Neural cell (in vitro differentiated cells): ENCODE data around the gene SCGB2B2. TPM values are rescaled to one million over a fixed set of nuclear protein-coding genes. Genes with fewer than 3 reads are reported as not detected.

Experiments used
- H2AFZ ChIP-seq: fragments of 200-600, 300-800 bp; sonication (generic), shearing (Covaris generic); 2 replicates; pipeline ENCODE4 v1.6.0; 2014; ENCODE audit warnings: low read depth, mild to moderate bottlenecking, antibody characterized with exemption, low read length, moderate library complexity
- H3F3A ChIP-seq: fragments of 200-600 bp; shearing (Covaris generic); 2 replicates; pipeline ENCODE4 v1.6.1; 2016; ENCODE audit warnings: mild to moderate bottlenecking, moderate library complexity, mixed read lengths, antibody characterized with exemption, low read length; ENCODE audit not compliant: insufficient read depth, poor library complexity, severe bottlenecking
- H3K27ac ChIP-seq: fragments of 200-600, 300-800 bp; sonication (generic), shearing (Covaris generic); 2 replicates; pipeline ENCODE4 v1.5.1; 2014; ENCODE audit warnings: mild to moderate bottlenecking, low read length, moderate library complexity
- H3K27me3 ChIP-seq: fragments of 300-800, 200-600 bp; sonication (generic), shearing (Covaris generic); 2 replicates; pipeline ENCODE4 v1.6.0; 2014; ENCODE audit warnings: mild to moderate bottlenecking, low read depth, low read length, moderate library complexity; ENCODE audit not compliant: insufficient read depth
- H3K36me3 ChIP-seq: fragments of 300-800, 200-600 bp; sonication (generic), shearing (Covaris generic); 2 replicates; pipeline ENCODE4 v1.5.1; 2014; ENCODE audit warnings: mild to moderate bottlenecking, antibody characterized with exemption, low read length, moderate library complexity; ENCODE audit not compliant: insufficient read depth
- H3K4me2 ChIP-seq: fragments of 300-800, 200-600 bp; sonication (generic), shearing (Covaris generic); 2 replicates; pipeline ENCODE4 v1.6.0; 2014; ENCODE audit warnings: mild to moderate bottlenecking, low read length
- H3K4me3 ChIP-seq: fragments of 300-800, 200-600 bp; sonication (generic), shearing (Covaris generic); 2 replicates; pipeline ENCODE4 v1.5.1; 2014; ENCODE audit warnings: mild to moderate bottlenecking, low read length, moderate library complexity
- H3K79me2 ChIP-seq: fragments of 200-600 bp; shearing (Covaris generic); replicated peaks from 2 replicates; pipeline ENCODE4 v1.6.0; 2014; ENCODE audit warnings: mild to moderate bottlenecking, low read length, moderate library complexity; ENCODE audit not compliant: insufficient read depth
- H3K9ac ChIP-seq: fragments of 300-800, 200-600 bp; sonication (generic), shearing (Covaris generic); 2 replicates; pipeline ENCODE4 v1.6.1; 2016; ENCODE audit warnings: mild to moderate bottlenecking, low read length, mixed read lengths
- H3K9me2 ChIP-seq: fragments of 200-600 bp; shearing (Covaris generic); 2 replicates; pipeline ENCODE4 v1.6.1; 2016; ENCODE audit warnings: mild to moderate bottlenecking, low read length, mixed read lengths; ENCODE audit not compliant: insufficient read depth
- H3K9me3 ChIP-seq: fragments of 200-600, 300-800 bp; sonication (generic), shearing (Covaris generic); 2 replicates; pipeline ENCODE4 v1.6.1; 2016; ENCODE audit warnings: mild to moderate bottlenecking, mixed run types, low read length, moderate library complexity, mixed read lengths
- H4K20me1 ChIP-seq: fragments of 200-600 bp; shearing (Covaris generic); 2 replicates; pipeline ENCODE4 v1.6.1; 2016; ENCODE audit warnings: mild to moderate bottlenecking, mixed run types; ENCODE audit not compliant: insufficient read depth
- EP300 ChIP-seq: fragments of 450-650 bp; conservative IDR thresholded peaks from 2 replicates; pipeline ENCODE4 v1.6.1; 2014; ENCODE audit warnings: antibody characterized with exemption, mild to moderate bottlenecking, moderate library complexity; ENCODE audit not compliant: poor library complexity, severe bottlenecking
- EZH2 ChIP-seq: fragments of 200-600, 300-800 bp; shearing (Covaris generic), sonication (generic); IDR thresholded peaks from 2 replicates; pipeline ENCODE4 v1.6.1; 2014; ENCODE audit warnings: antibody characterized with exemption, low read length, borderline replicate concordance, mild to moderate bottlenecking; ENCODE audit not compliant: insufficient read depth, poor library complexity, severe bottlenecking
- MXI1 ChIP-seq: fragments of 450-650 bp; conservative IDR thresholded peaks from 2 replicates; pipeline ENCODE4 v1.6.1; 2014; ENCODE audit warnings: antibody characterized with exemption, mild to moderate bottlenecking; ENCODE audit not compliant: poor library complexity, severe bottlenecking
- POLR2AphosphoS5 ChIP-seq: IDR thresholded peaks from 2 replicates; pipeline ENCODE4 v1.6.1; 2012
- RAD21 ChIP-seq: fragments of 450-650 bp; conservative IDR thresholded peaks from 2 replicates; pipeline ENCODE4 v1.6.1; 2014; ENCODE audit warnings: antibody characterized with exemption, mild to moderate bottlenecking, moderate library complexity
- SMC3 ChIP-seq: fragments of 450-650 bp; conservative IDR thresholded peaks from 2 replicates; pipeline ENCODE4 v1.6.1; 2014; ENCODE audit warnings: antibody characterized with exemption, mild to moderate bottlenecking, moderate library complexity; ENCODE audit not compliant: poor library complexity
- TAF1 ChIP-seq: IDR thresholded peaks from 2 replicates; pipeline ENCODE4 v1.6.1; 2012; ENCODE audit warnings: low read depth
- polyA plus RNA-seq: library from polyadenylated mRNA; depleted of rRNA; stranded (reverse); fragments of >200 nt; gene quantifications from 2 replicates; pipeline ENCODE4 v1.2.3, GENCODE V29; 2014
- TF ChIP-seq, protein P1 (sequence below): IDR thresholded peaks from 2 replicates; pipeline ENCODE4 v1.6.1; 2012; ENCODE audit warnings: borderline replicate concordance
- TF ChIP-seq, protein P2 (sequence below): fragments of 450-650 bp; IDR thresholded peaks from 2 replicates; pipeline ENCODE4 v1.5.1; 2014; ENCODE audit warnings: antibody characterized with exemption, mild to moderate bottlenecking, moderate library complexity; ENCODE audit not compliant: poor library complexity, severe bottlenecking

The SCGB2B2 gene
- polyA plus RNA-seq, 1 donor from 2014 or later = 0.51 TPM

DNA sequence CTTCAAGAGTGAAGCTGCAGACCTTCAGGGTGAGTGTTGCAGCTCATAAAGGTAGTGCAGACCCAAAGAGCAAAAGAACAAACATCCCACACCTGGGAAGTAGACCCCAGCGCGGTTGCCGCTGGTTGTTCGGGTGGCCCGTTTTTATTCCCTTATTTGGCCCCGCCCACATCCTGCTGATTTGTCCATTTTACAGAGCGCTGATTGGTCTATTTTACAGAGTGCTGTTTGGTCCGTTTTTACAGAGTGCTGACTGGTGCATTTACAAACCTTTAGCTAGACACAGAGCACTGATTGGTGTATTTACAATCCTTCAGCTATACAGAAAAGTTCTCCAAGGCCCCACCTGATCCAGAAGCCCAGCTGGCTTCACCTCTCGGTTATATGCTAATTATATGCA lies 1.0 kb downstream of the SCGB2B2 start:
- Histone ChIP-seq H4K20me1 (no peaks in the 10 kb centered on the region), H3K9me2 (no peaks in the 10 kb centered on the region), H3K27ac (no peak overlapping the region), H3K79me2 (peaks cover 11% of the 10 kb centered on the region), H3K4me2 (no peak overlapping the region), H3K36me3 (peaks cover 6% of the 10 kb centered on the region), H3K9me3 (no peaks in the 10 kb centered on the region), H2AFZ (no peak overlapping the region), H3F3A (peaks cover 4% of the 10 kb centered on the region), H3K27me3 (no peaks in the 10 kb centered on the region), H3K4me3 (peak overlapping the region; percentile 93), H3K9ac (no peak overlapping the region)
- no peak for TF ChIP-seq SMC3
- TF ChIP-seq, protein P1, sequence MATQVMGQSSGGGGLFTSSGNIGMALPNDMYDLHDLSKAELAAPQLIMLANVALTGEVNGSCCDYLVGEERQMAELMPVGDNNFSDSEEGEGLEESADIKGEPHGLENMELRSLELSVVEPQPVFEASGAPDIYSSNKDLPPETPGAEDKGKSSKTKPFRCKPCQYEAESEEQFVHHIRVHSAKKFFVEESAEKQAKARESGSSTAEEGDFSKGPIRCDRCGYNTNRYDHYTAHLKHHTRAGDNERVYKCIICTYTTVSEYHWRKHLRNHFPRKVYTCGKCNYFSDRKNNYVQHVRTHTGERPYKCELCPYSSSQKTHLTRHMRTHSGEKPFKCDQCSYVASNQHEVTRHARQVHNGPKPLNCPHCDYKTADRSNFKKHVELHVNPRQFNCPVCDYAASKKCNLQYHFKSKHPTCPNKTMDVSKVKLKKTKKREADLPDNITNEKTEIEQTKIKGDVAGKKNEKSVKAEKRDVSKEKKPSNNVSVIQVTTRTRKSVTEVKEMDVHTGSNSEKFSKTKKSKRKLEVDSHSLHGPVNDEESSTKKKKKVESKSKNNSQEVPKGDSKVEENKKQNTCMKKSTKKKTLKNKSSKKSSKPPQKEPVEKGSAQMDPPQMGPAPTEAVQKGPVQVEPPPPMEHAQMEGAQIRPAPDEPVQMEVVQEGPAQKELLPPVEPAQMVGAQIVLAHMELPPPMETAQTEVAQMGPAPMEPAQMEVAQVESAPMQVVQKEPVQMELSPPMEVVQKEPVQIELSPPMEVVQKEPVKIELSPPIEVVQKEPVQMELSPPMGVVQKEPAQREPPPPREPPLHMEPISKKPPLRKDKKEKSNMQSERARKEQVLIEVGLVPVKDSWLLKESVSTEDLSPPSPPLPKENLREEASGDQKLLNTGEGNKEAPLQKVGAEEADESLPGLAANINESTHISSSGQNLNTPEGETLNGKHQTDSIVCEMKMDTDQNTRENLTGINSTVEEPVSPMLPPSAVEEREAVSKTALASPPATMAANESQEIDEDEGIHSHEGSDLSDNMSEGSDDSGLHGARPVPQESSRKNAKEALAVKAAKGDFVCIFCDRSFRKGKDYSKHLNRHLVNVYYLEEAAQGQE = no peak
- TF ChIP-seq, protein P2, sequence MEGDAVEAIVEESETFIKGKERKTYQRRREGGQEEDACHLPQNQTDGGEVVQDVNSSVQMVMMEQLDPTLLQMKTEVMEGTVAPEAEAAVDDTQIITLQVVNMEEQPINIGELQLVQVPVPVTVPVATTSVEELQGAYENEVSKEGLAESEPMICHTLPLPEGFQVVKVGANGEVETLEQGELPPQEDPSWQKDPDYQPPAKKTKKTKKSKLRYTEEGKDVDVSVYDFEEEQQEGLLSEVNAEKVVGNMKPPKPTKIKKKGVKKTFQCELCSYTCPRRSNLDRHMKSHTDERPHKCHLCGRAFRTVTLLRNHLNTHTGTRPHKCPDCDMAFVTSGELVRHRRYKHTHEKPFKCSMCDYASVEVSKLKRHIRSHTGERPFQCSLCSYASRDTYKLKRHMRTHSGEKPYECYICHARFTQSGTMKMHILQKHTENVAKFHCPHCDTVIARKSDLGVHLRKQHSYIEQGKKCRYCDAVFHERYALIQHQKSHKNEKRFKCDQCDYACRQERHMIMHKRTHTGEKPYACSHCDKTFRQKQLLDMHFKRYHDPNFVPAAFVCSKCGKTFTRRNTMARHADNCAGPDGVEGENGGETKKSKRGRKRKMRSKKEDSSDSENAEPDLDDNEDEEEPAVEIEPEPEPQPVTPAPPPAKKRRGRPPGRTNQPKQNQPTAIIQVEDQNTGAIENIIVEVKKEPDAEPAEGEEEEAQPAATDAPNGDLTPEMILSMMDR = no peak
- TF ChIP-seq MXI1 = no peak
- no peak for TF ChIP-seq RAD21

DNA sequence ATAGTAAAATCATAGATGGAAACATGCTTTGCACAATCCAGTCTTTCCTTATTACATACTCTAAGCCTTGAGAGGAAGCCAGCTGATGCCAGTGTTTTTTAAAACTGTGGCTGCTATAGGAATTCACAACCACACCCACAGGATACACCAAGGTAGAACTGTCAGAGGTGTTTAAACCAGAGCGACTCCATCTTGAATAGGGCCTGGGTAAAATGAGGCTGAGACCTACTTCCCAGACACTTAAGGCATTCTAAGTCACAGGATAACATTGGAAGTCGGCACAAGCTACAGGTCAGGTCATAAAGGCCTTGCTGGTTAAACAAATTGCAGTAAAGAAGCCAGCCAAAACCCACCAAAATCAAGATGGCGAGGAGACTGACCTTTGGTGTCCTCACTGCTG lies 1.7 kb downstream of the SCGB2B2 start:
- Histone ChIP-seq H4K20me1 (no peaks in the 10 kb centered on the region), H3K9me3 (no peaks in the 10 kb centered on the region), H3K79me2 (peaks cover 11% of the 10 kb centered on the region), H3K27ac (no peak overlapping the region), H3K9ac (no peak overlapping the region), H3F3A (peaks cover 4% of the 10 kb centered on the region), H2AFZ (no peak overlapping the region), H3K27me3 (no peaks in the 10 kb centered on the region), H3K4me2 (peak overlapping the region; percentile 18), H3K9me2 (no peaks in the 10 kb centered on the region), H3K4me3 (peak overlapping the region; percentile 38), H3K36me3 (peaks cover 6% of the 10 kb centered on the region)
- TF ChIP-seq RAD21 (no peak), EZH2 (no peak), POLR2AphosphoS5 (no peak), TAF1 (no peak), EP300 (no peak), MXI1 (no peak), SMC3 (no peak)
- TF ChIP-seq, protein P2 = no peak
- TF ChIP-seq, protein P1 = no peak
